ENCODE data around the gene FFAR2.

- TF ChIP-seq CTCF (IDR thresholded peaks at IDR 0.05) (no peak), POLR2A (IDR thresholded peaks at IDR 0.05) (no peak)
Observed at GRCh38 chr19:35442091-35442490, 6.0 kb upstream of the FFAR2 start.
